Measurements from ENCODE around the gene VPS16. TPM values are rescaled to one million over a fixed set of nuclear protein-coding genes. Genes with fewer than 3 reads are reported as not detected.

The VPS16 gene
- total and polyA plus RNA-seq, 4 donors, result 14.5 to 24.3 (median 16.1) TPM

DNA sequence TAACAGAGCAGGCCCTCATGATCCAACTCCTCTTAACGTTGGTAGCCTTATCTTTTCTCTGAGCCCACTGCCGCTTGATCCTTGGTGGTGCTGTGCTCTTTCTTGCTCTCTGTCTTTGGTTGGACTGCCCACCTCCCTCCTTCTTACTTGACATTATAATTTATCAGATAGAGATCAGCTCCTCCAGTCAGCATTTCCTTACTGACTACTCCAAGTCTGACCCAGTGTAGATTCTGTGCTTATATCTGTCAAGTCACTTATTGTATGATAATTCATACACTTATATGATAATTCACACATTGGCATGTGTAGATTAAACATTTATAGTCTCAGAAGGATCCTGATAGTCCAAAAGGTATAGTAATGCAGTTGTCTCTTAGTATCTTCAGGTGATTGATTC, 50.8 kb downstream of the VPS16 start:
- H3K9me3 ChIP-seq (ENCODE audit: control insufficient read depth in 4 of 4, low read length in 3 of 4), result peaks cover 0 to 2% (median 0%) of the 10 kb centered on the region in 4 donors
- 92% methylated on average over 2 of the region's 2 CpGs for WGBS
- DNase-seq (ENCODE audit: low spot score), result no peak
- no peaks in the 10 kb centered on the region for H3K27me3 ChIP-seq (ENCODE audit: control insufficient read depth in 4 of 4, insufficient read depth in 4 of 4, low read length in 3 of 4)
- H3K4me3 ChIP-seq (ENCODE audit: low read depth in 1 of 3, low read length in 3 of 3), result no peak overlapping the region
- TF ChIP-seq SP1 (IDR thresholded peaks at IDR 0.05) (no peak), HNF4A (conservative IDR thresholded peaks at IDR 0.05) (no peak), HNF4G (IDR thresholded peaks at IDR 0.05) (no peak), YY1 (IDR thresholded peaks at IDR 0.05) (no peak), TAF1 (conservative IDR thresholded peaks at IDR 0.05) (no peak), FOXA2 (IDR thresholded peaks at IDR 0.05) (no peak), JUND (IDR thresholded peaks at IDR 0.05) (no peak), GABPA (IDR thresholded peaks at IDR 0.05 in 1 of 2, conservative IDR thresholded peaks at IDR 0.05 in 1 of 2) (no peak), NR2F2 (IDR thresholded peaks at IDR 0.05) (no peak), RAD21 (IDR thresholded peaks at IDR 0.05) (no peak), RXRA (IDR thresholded peaks at IDR 0.05) (no peak)
- TF ChIP-seq, protein P1, sequence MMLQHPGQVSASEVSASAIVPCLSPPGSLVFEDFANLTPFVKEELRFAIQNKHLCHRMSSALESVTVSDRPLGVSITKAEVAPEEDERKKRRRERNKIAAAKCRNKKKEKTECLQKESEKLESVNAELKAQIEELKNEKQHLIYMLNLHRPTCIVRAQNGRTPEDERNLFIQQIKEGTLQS (IDR thresholded peaks at IDR 0.05), result no peak
- TF ChIP-seq, protein P2, sequence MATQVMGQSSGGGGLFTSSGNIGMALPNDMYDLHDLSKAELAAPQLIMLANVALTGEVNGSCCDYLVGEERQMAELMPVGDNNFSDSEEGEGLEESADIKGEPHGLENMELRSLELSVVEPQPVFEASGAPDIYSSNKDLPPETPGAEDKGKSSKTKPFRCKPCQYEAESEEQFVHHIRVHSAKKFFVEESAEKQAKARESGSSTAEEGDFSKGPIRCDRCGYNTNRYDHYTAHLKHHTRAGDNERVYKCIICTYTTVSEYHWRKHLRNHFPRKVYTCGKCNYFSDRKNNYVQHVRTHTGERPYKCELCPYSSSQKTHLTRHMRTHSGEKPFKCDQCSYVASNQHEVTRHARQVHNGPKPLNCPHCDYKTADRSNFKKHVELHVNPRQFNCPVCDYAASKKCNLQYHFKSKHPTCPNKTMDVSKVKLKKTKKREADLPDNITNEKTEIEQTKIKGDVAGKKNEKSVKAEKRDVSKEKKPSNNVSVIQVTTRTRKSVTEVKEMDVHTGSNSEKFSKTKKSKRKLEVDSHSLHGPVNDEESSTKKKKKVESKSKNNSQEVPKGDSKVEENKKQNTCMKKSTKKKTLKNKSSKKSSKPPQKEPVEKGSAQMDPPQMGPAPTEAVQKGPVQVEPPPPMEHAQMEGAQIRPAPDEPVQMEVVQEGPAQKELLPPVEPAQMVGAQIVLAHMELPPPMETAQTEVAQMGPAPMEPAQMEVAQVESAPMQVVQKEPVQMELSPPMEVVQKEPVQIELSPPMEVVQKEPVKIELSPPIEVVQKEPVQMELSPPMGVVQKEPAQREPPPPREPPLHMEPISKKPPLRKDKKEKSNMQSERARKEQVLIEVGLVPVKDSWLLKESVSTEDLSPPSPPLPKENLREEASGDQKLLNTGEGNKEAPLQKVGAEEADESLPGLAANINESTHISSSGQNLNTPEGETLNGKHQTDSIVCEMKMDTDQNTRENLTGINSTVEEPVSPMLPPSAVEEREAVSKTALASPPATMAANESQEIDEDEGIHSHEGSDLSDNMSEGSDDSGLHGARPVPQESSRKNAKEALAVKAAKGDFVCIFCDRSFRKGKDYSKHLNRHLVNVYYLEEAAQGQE (IDR thresholded peaks at IDR 0.05), result no peak
- TF ChIP-seq, protein P3, sequence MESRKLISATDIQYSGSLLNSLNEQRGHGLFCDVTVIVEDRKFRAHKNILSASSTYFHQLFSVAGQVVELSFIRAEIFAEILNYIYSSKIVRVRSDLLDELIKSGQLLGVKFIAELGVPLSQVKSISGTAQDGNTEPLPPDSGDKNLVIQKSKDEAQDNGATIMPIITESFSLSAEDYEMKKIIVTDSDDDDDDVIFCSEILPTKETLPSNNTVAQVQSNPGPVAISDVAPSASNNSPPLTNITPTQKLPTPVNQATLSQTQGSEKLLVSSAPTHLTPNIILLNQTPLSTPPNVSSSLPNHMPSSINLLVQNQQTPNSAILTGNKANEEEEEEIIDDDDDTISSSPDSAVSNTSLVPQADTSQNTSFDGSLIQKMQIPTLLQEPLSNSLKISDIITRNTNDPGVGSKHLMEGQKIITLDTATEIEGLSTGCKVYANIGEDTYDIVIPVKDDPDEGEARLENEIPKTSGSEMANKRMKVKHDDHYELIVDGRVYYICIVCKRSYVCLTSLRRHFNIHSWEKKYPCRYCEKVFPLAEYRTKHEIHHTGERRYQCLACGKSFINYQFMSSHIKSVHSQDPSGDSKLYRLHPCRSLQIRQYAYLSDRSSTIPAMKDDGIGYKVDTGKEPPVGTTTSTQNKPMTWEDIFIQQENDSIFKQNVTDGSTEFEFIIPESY (IDR thresholded peaks at IDR 0.05), result no peak
- TF ChIP-seq, protein P4, sequence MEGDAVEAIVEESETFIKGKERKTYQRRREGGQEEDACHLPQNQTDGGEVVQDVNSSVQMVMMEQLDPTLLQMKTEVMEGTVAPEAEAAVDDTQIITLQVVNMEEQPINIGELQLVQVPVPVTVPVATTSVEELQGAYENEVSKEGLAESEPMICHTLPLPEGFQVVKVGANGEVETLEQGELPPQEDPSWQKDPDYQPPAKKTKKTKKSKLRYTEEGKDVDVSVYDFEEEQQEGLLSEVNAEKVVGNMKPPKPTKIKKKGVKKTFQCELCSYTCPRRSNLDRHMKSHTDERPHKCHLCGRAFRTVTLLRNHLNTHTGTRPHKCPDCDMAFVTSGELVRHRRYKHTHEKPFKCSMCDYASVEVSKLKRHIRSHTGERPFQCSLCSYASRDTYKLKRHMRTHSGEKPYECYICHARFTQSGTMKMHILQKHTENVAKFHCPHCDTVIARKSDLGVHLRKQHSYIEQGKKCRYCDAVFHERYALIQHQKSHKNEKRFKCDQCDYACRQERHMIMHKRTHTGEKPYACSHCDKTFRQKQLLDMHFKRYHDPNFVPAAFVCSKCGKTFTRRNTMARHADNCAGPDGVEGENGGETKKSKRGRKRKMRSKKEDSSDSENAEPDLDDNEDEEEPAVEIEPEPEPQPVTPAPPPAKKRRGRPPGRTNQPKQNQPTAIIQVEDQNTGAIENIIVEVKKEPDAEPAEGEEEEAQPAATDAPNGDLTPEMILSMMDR (IDR thresholded peaks at IDR 0.05; ENCODE audit: low read depth, low read length, missing input control), result no peak
- no peak overlapping the region for H3K9ac ChIP-seq (ENCODE audit: low read depth in 1 of 2, low read length in 2 of 2)
- no peaks in the 10 kb centered on the region for H3K36me3 ChIP-seq (ENCODE audit: control insufficient read depth in 4 of 4, insufficient read depth in 3 of 4, low read depth in 1 of 4, low read length in 3 of 4)
- peaks cover 0 to 6% (median under 1%) of the 10 kb centered on the region in 4 donors for H3K4me1 ChIP-seq (ENCODE audit: control insufficient read depth in 4 of 4, insufficient read depth in 4 of 4, low read length in 3 of 4)
- H3K27ac ChIP-seq (ENCODE audit: low read depth in 1 of 2, low read length in 2 of 2), result no peak overlapping the region

DNA sequence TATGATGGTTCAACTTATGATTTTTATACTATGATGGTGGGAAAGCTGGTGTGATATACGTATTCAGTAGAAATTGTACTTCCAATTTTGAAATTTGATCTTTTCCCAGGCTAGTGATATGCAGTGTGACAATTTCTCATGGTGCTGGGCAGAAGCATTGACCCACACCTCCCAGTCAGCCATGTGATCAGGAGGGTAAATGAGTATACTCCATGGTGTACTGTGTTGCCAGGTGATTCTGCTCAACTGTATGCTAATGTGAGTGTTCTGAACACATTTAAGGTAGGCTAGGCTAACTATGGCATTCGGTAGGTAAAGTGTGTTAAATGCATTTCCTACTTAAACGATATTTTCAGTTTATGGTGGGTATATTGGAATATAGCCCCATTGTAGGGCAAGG, 51.8 kb downstream of the VPS16 start:
- 74% methylated on average over 3 of the region's 3 CpGs for WGBS
- H3K9me3 ChIP-seq (ENCODE audit: control insufficient read depth in 4 of 4, low read length in 3 of 4), result peaks cover 0 to 2% (median 0%) of the 10 kb centered on the region in 4 donors
- no peak for DNase-seq (ENCODE audit: low spot score)
- H3K27ac ChIP-seq (ENCODE audit: low read depth in 1 of 2, low read length in 2 of 2), result no peak overlapping the region
- no peak overlapping the region for H3K4me3 ChIP-seq (ENCODE audit: low read depth in 1 of 3, low read length in 3 of 3)
- no peaks in the 10 kb centered on the region for H3K36me3 ChIP-seq (ENCODE audit: control insufficient read depth in 4 of 4, insufficient read depth in 3 of 4, low read depth in 1 of 4, low read length in 3 of 4)
- peaks cover 0 to 6% (median under 1%) of the 10 kb centered on the region in 4 donors for H3K4me1 ChIP-seq (ENCODE audit: control insufficient read depth in 4 of 4, insufficient read depth in 4 of 4, low read length in 3 of 4)
- H3K27me3 ChIP-seq (ENCODE audit: control insufficient read depth in 4 of 4, insufficient read depth in 4 of 4, low read length in 3 of 4), result no peaks in the 10 kb centered on the region
- H3K9ac ChIP-seq (ENCODE audit: low read depth in 1 of 2, low read length in 2 of 2), result no peak overlapping the region
- TF ChIP-seq YY1 (IDR thresholded peaks at IDR 0.05), result no peak
- no peak for TF ChIP-seq FOXA1 (IDR thresholded peaks at IDR 0.05)
- no peak for TF ChIP-seq RAD21 (IDR thresholded peaks at IDR 0.05)
- TF ChIP-seq HNF4A (conservative IDR thresholded peaks at IDR 0.05), result no peak
- TF ChIP-seq GABPA (IDR thresholded peaks at IDR 0.05 in 1 of 2, conservative IDR thresholded peaks at IDR 0.05 in 1 of 2), result no peak
- TF ChIP-seq NR2F2 (IDR thresholded peaks at IDR 0.05), result no peak
- TF ChIP-seq SP1 (IDR thresholded peaks at IDR 0.05), result no peak
- no peak for TF ChIP-seq RXRA (IDR thresholded peaks at IDR 0.05)
- no peak for TF ChIP-seq FOXA2 (IDR thresholded peaks at IDR 0.05)
- no peak for TF ChIP-seq EGR1 (IDR thresholded peaks at IDR 0.05; ENCODE audit: low read depth in 2 of 2)
- TF ChIP-seq, protein P1 (IDR thresholded peaks at IDR 0.05), result no peak
- TF ChIP-seq, protein P4 (IDR thresholded peaks at IDR 0.05; ENCODE audit: low read depth, low read length, missing input control), result no peak
- TF ChIP-seq, protein P5, sequence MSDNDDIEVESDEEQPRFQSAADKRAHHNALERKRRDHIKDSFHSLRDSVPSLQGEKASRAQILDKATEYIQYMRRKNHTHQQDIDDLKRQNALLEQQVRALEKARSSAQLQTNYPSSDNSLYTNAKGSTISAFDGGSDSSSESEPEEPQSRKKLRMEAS (IDR thresholded peaks at IDR 0.05), result no peak
- TF ChIP-seq, protein P3 (IDR thresholded peaks at IDR 0.05), result no peak
